HUES64 (cell line): ENCODE results near the gene CXorf65.

Source experiments
- H3K27ac ChIP-seq: 2 replicates; pipeline ENCODE4 v1.7.0; 2013; ENCODE audit warnings: low read depth, low read length, inconsistent platforms
- H3K27me3 ChIP-seq: 2 replicates; pipeline ENCODE4 v1.6.1; 2013; ENCODE audit warnings: mild to moderate bottlenecking, low read length; ENCODE audit not compliant: insufficient read depth
- H3K36me3 ChIP-seq: 2 replicates; pipeline ENCODE4 v1.6.1; 2013; ENCODE audit warnings: mild to moderate bottlenecking, low read length; ENCODE audit not compliant: insufficient read depth
- H3K4me1 ChIP-seq: 2 replicates; pipeline ENCODE4 v1.6.1; 2013; ENCODE audit warnings: mild to moderate bottlenecking, low read length, moderate library complexity; ENCODE audit not compliant: insufficient read depth
- H3K4me3 ChIP-seq: 2 replicates; pipeline ENCODE4 v1.5.1; 2013; ENCODE audit warnings: mild to moderate bottlenecking, low read length, moderate library complexity
- H3K9ac ChIP-seq: 2 replicates; pipeline ENCODE4 v1.6.1; 2013; ENCODE audit warnings: mild to moderate bottlenecking, low read depth, low read length
- H3K9me3 ChIP-seq: 2 replicates; pipeline ENCODE4 v1.6.1; 2013; ENCODE audit warnings: low read depth, low read length; ENCODE audit not compliant: insufficient read depth
- WGBS: fragments of 150-250, 120-280 bp; methylation state at CpG from one replicate; pipeline ENCODE4 v1.1.7; 2013; ENCODE audit warnings: missing lambda C conversion rate; 5-methylcytosine and 5-hydroxymethylcytosine counted together

The CXorf65 gene

DNA sequence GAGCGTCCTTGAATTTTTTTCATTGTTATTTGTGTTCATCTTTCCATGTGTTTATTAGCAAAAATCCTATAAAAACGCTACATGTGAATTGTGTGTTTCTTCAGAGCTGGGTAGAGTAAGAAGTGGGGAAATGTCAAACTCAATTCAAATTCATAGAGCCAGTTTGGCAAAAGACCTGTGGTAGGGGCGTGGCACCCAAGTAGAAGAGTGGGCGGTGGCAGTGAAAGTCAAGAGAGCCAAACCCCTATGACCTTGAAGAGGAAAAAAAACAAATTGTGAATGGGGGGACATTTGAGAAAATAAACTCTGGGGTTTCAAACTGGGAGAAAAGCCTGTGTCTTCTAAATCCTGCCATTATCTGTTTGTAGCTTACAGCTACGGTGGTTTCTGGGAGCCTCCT is 15.3 kb downstream of the CXorf65 start:
- WGBS, result 89% methylated on average over 5 of the region's 5 CpGs
- Histone ChIP-seq H3K9me3 (no peaks in the 10 kb centered on the region), H3K4me1 (no peaks in the 10 kb centered on the region), H3K27me3 (peaks cover 2% of the 10 kb centered on the region; the same call in 1 of the 2 replicates), H3K27ac (no peak overlapping the region), H3K36me3 (no peaks in the 10 kb centered on the region), H3K4me3 (no peak overlapping the region), H3K9ac (no peak overlapping the region)

DNA sequence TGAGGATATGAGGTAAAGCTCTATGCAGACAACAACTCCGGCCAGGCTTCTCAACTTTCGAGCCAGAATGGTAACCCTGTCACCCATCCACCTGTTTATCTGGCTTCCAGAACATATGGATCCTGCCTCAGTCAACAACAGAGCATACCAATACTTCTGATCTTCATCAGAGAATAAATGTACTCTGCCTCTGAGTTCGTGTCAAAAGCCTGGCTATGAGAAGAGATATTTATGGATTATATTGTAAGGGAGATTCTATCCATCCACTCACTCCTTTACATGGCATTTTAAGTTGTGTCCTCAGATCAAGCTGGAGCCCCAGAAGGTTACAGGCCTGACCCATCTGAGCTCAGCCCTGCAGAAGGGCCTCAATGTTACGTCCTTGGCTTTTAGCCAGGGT is 20.6 kb downstream of the CXorf65 start:
- Histone ChIP-seq H3K36me3 (no peaks in the 10 kb centered on the region), H3K4me1 (no peaks in the 10 kb centered on the region), H3K9ac (no peak overlapping the region), H3K4me3 (no peak overlapping the region), H3K9me3 (no peaks in the 10 kb centered on the region), H3K27ac (no peak overlapping the region), H3K27me3 (no peaks in the 10 kb centered on the region)
- 85% methylated on average over 3 of the region's 4 CpGs for WGBS

DNA sequence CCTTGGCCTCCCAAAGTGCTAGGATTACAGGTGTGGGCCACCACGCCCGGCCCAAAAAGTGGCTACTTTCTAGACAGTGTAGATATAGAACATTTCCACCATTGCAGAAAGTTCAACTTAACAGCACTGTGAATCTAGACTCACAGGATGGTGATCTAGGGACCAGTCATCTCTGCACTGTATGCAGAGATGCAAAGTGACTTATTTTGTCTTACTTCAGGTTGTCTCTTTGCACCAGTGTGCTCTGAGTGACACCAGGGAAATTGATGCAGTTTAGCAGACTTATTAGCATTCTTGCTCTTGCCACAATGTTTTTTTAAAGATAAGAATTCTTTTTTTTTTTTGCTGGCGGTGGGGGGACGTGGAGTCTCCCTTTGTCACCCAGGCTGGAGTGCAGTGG is 23.7 kb downstream of the CXorf65 start:
- Histone ChIP-seq H3K36me3 (no peaks in the 10 kb centered on the region), H3K4me1 (no peaks in the 10 kb centered on the region), H3K9ac (no peak overlapping the region), H3K9me3 (no peaks in the 10 kb centered on the region), H3K27ac (no peak overlapping the region), H3K27me3 (no peaks in the 10 kb centered on the region), H3K4me3 (no peak overlapping the region)
- whole genome bisulfite sequencing, result 91% methylated on average over 4 of the region's 4 CpGs

GRCh38 chrX:71082124-71082647 is 24.4 kb downstream of the CXorf65 start:
- Histone ChIP-seq H3K36me3 (no peaks in the 10 kb centered on the region), H3K9me3 (no peaks in the 10 kb centered on the region), H3K27ac (no peak overlapping the region), H3K9ac (no peak overlapping the region), H3K4me1 (no peaks in the 10 kb centered on the region), H3K4me3 (no peak overlapping the region), H3K27me3 (no peaks in the 10 kb centered on the region)
- 92% methylated on average over 5 of the region's 5 CpGs for WGBS

- Histone ChIP-seq H3K36me3 (no peaks in the 10 kb centered on the region), H3K9ac (no peak overlapping the region), H3K27me3 (no peaks in the 10 kb centered on the region), H3K4me1 (no peaks in the 10 kb centered on the region), H3K27ac (no peak overlapping the region), H3K4me3 (no peak overlapping the region), H3K9me3 (no peaks in the 10 kb centered on the region)
- WGBS, result 84% methylated on average over 2 of the region's 3 CpGs
Measured at GRCh38 chrX:71081330-71082123, 25.0 kb downstream of the CXorf65 start.

DNA sequence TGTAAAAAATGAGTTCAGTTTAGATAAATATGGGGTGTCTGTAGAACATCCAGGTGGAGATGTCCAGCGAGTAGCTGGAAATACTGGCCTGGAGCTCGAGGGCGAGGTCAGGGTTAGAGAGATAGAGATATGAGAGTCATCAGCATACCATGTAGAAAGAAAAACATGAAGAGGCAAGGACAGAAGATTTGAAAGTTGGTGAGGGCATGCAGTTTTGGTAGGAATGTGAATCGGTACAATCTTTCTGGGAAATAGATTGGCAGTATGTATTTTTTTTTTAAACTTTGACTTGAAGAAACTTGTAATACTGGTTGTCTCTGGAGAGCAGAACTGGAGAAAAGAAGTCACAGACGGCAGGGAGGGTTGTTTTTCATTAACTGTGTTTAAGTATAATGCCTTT is 36.0 kb downstream of the CXorf65 start:
- Histone ChIP-seq H3K4me3 (no peak overlapping the region), H3K4me1 (no peaks in the 10 kb centered on the region), H3K27ac (no peak overlapping the region), H3K9me3 (no peaks in the 10 kb centered on the region), H3K36me3 (no peaks in the 10 kb centered on the region), H3K9ac (no peak overlapping the region), H3K27me3 (no peaks in the 10 kb centered on the region)
- WGBS, result 91% methylated on average over 4 of the region's 5 CpGs

- H3K4me1 ChIP-seq, result no peaks in the 10 kb centered on the region
- H3K9me3 ChIP-seq, result no peaks in the 10 kb centered on the region
- H3K36me3 ChIP-seq, result no peaks in the 10 kb centered on the region; the same call in 1 of the 2 replicates
- H3K27ac ChIP-seq, result peak within 1 kb of the TSS; percentile 77
- H3K9ac ChIP-seq, result peak within 1 kb of the TSS; percentile 81
- WGBS, result 1% methylated on average over 73 of the region's 73 CpGs
- H3K4me3 ChIP-seq, result peak within 1 kb of the TSS; percentile 86
- no peaks in the 10 kb centered on the region for H3K27me3 ChIP-seq
Measured at GRCh38 chrX:71068044-71068918, 38.3 kb downstream of the CXorf65 start, which contains the start of gene SNX12. SNX12 (minus strand) TSS chrX:71068334; CDS start chrX:71068306, 28 bp downstream.

GRCh38 chrX:71067712-71068043 is 38.9 kb downstream of the CXorf65 start:
- Histone ChIP-seq H3K9ac (peak overlapping the region; percentile 81), H3K36me3 (peaks cover 4% of the 10 kb centered on the region), H3K4me1 (no peaks in the 10 kb centered on the region), H3K27me3 (no peaks in the 10 kb centered on the region), H3K4me3 (peak overlapping the region; percentile 86), H3K27ac (peak overlapping the region; percentile 77), H3K9me3 (no peaks in the 10 kb centered on the region)
- under 1% methylated on average over 10 of the region's 10 CpGs for WGBS

DNA sequence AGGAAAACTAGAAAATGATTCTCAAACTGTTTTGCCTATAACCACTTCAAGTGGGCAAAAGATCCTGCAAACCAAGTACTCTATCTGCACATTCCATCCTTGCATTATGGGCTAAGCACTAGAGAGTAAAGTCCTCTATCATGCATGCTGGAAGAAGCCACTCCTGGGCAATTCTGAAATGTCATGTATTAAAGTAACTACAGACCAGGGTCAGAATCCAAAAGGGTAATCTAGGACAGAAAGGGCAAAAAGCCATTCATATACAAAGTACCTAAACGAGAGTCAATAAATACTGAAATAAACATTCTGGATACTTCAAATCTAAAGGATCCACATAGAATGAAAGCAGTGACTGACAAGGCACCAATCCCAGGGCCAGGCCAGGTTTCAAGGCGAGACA is 39.5 kb downstream of the CXorf65 start:
- 27% methylated on average over 2 of the region's 2 CpGs for WGBS
- Histone ChIP-seq H3K27ac (no peak overlapping the region), H3K36me3 (peaks cover 6% of the 10 kb centered on the region), H3K9me3 (no peaks in the 10 kb centered on the region), H3K27me3 (no peaks in the 10 kb centered on the region), H3K4me3 (peak overlapping the region; percentile 86), H3K9ac (peak overlapping the region; percentile 81; the same call in 1 of the 2 replicates), H3K4me1 (no peaks in the 10 kb centered on the region)

DNA sequence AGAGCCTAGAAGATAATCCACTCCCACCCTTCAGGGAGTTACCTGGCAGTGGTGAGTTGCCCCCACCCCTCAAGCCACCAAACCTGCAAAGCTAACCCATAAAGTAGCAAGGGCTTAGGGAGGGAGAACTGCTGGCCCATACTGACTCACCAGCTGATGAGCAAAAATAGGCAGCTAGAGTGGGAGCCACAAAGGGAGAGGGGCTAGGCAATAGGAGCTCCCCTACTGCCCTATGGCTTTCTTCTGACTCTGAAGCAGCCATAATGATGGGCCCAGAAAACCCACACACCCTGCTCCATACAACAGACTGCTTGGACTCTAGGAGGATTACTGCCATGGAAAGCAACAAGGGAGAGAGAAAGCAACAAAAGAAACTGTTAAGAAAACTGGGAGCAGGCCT is 46.4 kb downstream of the CXorf65 start:
- no peak overlapping the region for H3K9ac ChIP-seq
- no peaks in the 10 kb centered on the region for H3K27me3 ChIP-seq
- H3K27ac ChIP-seq, result no peak overlapping the region
- H3K9me3 ChIP-seq, result no peaks in the 10 kb centered on the region
- no peaks in the 10 kb centered on the region for H3K4me1 ChIP-seq
- H3K4me3 ChIP-seq, result no peak overlapping the region
- peaks cover 46% of the 10 kb centered on the region for H3K36me3 ChIP-seq

DNA sequence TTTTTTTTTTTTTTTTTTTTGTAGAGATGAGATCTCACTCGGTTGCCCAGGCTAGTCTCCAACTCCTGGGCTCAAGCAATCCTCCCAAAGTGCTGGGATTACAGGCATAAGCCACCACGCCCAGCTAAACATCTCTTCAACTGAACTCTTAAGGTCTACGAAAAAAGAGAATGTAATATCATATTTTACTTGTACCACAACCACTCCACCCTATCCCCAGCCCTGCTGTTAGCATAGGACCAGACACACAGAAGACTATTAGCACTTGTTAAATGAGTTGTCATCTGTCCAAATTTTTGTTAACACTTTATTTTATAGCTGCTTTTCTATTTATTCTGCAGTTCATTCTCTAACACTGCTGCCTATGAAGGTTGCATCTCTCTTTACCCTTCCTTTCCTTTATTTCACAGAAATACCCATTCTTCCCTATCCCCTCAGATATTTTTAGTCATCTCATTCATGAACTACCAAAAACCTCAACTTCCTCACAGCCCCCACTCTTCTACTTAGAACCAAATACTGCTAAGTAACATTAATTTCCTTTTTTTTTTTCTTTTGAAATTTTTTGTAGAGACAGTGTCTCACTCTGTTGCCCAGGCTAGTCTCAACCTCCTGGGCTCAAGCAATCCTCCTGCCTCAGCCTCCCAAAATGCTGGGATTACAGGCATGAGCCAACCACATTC is 48.6 kb downstream of the CXorf65 start:
- no peaks in the 10 kb centered on the region for H3K4me1 ChIP-seq
- 96% methylated on average over 3 of the region's 3 CpGs for WGBS
- H3K27me3 ChIP-seq, result no peaks in the 10 kb centered on the region
- no peak overlapping the region for H3K9ac ChIP-seq
- H3K9me3 ChIP-seq, result no peaks in the 10 kb centered on the region
- peaks cover 45% of the 10 kb centered on the region for H3K36me3 ChIP-seq
- H3K27ac ChIP-seq, result no peak overlapping the region
- no peak overlapping the region for H3K4me3 ChIP-seq
